Astrocyte (in vitro differentiated cells and primary cell): ENCODE data around the gene IFRD1. TPM values are rescaled to one million over a fixed set of nuclear protein-coding genes. Genes with fewer than 3 reads are reported as not detected.

Source experiments
- DNase-seq: peaks from one replicate; pipeline ENCODE4 v3.0.0-alpha.2; 2010; ENCODE audit warnings: low read depth
- FAIRE-seq: peaks from 2 replicates; lab custom pipeline; 2011; peaks lifted over from hg19 to GRCh38; lab: Jason Lieb, UNC
- H2AFZ ChIP-seq: 2 replicates; pipeline ENCODE4 v1.6.0; 2012; ENCODE audit warnings: low read depth, low read length, inconsistent platforms
- H3K27ac ChIP-seq: 2 replicates; pipeline ENCODE4 v1.5.1; 2011; ENCODE audit warnings: low read depth, low read length, inconsistent platforms
- H3K27me3 ChIP-seq: 2 replicates; pipeline ENCODE4 v1.6.0; 2011; ENCODE audit warnings: low read length, inconsistent platforms; ENCODE audit not compliant: insufficient read depth
- H3K36me3 ChIP-seq: 2 replicates; pipeline ENCODE4 v1.5.1; 2011; ENCODE audit warnings: low read length, inconsistent platforms; ENCODE audit not compliant: insufficient read depth
- H3K4me1 ChIP-seq: 2 replicates; pipeline ENCODE4 v1.5.1; 2011; ENCODE audit warnings: low read length, inconsistent platforms; ENCODE audit not compliant: insufficient read depth
- H3K4me2 ChIP-seq: 2 replicates; pipeline ENCODE4 v1.6.0; 2012; ENCODE audit warnings: low read length, inconsistent platforms
- H3K4me3 ChIP-seq: 2 replicates; pipeline ENCODE4 v1.5.1; 2011; ENCODE audit warnings: low read depth, mild to moderate bottlenecking, low read length, inconsistent platforms; ENCODE audit not compliant: insufficient read depth
- H3K79me2 ChIP-seq: 2 replicates; pipeline ENCODE4 v1.6.0; 2012; ENCODE audit warnings: mild to moderate bottlenecking, low read length, inconsistent platforms; ENCODE audit not compliant: insufficient read depth
- H3K9ac ChIP-seq: 2 replicates; pipeline ENCODE4 v1.6.0; 2012; ENCODE audit warnings: mild to moderate bottlenecking, low read length, inconsistent platforms
- H3K9me3 ChIP-seq: 2 replicates; pipeline ENCODE4 v1.5.1; 2012; ENCODE audit warnings: low read depth, mild to moderate bottlenecking, low read length, inconsistent platforms; ENCODE audit not compliant: insufficient read depth
- H4K20me1 ChIP-seq: 2 replicates; pipeline ENCODE4 v1.6.0; 2012; ENCODE audit warnings: low read length, inconsistent platforms; ENCODE audit not compliant: insufficient read depth
- H3K27ac Mint-ChIP-seq: one replicate; pipeline ENCODE4 v1.8.0; 2021; ENCODE audit warnings: mild to moderate bottlenecking, mixed read lengths; ENCODE audit not compliant: unreplicated experiment
- H3K27me3 Mint-ChIP-seq: one replicate; pipeline ENCODE4 v1.8.0; 2021; ENCODE audit warnings: low read depth, mixed read lengths; ENCODE audit not compliant: unreplicated experiment
- H3K36me3 Mint-ChIP-seq: one replicate; pipeline ENCODE4 v1.8.0; 2021; ENCODE audit warnings: low read depth, mixed read lengths; ENCODE audit not compliant: unreplicated experiment
- H3K4me1 Mint-ChIP-seq: one replicate; pipeline ENCODE4 v1.8.0; 2021; ENCODE audit warnings: low read depth, mixed read lengths; ENCODE audit not compliant: unreplicated experiment
- H3K4me3 Mint-ChIP-seq: one replicate; pipeline ENCODE4 v1.8.0; 2021; ENCODE audit warnings: mild to moderate bottlenecking, moderate library complexity, mixed read lengths; ENCODE audit not compliant: unreplicated experiment
- H3K9me3 Mint-ChIP-seq: one replicate; pipeline ENCODE4 v1.8.0; 2021; ENCODE audit warnings: mild to moderate bottlenecking, mixed read lengths; ENCODE audit not compliant: unreplicated experiment
- CTCF ChIP-seq: IDR thresholded peaks from 2 replicates; pipeline ENCODE4 v1.5.1; 2011; ENCODE audit warnings: low read depth, mild to moderate bottlenecking, inconsistent platforms, low read length, moderate library complexity; ENCODE audit not compliant: insufficient read depth
- EZH2 ChIP-seq: IDR thresholded peaks from 2 replicates; pipeline ENCODE4 v1.6.1; 2012; ENCODE audit warnings: mild to moderate bottlenecking, low read length, inconsistent platforms; ENCODE audit not compliant: insufficient read depth
- total RNA-seq: library from RNA; stranded (reverse); gene quantifications from 2 replicates; pipeline ENCODE4 v1.2.1, GENCODE V29; 2021

The IFRD1 gene
- total RNA-seq, 1 donor from 2014 or later, result 101 TPM

GRCh38 chr7:112422842-112423496 lies 27.3 kb upstream of the IFRD1 start:
- no peak overlapping the region for H3K4me3 ChIP-seq
- Mint-ChIP-seq H3K36me3 (no peaks in the 10 kb centered on the region), H3K4me3 (peak overlapping the region; percentile 15), H3K4me1 (peaks cover 32% of the 10 kb centered on the region), H3K27ac (peak overlapping the region; percentile 67), H3K27me3 (no peaks in the 10 kb centered on the region), H3K9me3 (no peaks in the 10 kb centered on the region)
- no peaks in the 10 kb centered on the region for H3K79me2 ChIP-seq
- H4K20me1 ChIP-seq, result no peaks in the 10 kb centered on the region
- no peak overlapping the region for H3K27ac ChIP-seq
- peaks cover 19% of the 10 kb centered on the region for H3K4me1 ChIP-seq
- FAIRE-seq (peak; percentile 75), DNase-seq (peak; percentile 84)
- H3K4me2 ChIP-seq, result peak overlapping the region; percentile 17
- H3K36me3 ChIP-seq, result no peaks in the 10 kb centered on the region
- TF ChIP-seq CTCF, result no peak
- no peak for TF ChIP-seq EZH2
- H2AFZ ChIP-seq, result peak overlapping the region; percentile 31
- no peaks in the 10 kb centered on the region for H3K9me3 ChIP-seq
- H3K27me3 ChIP-seq, result no peaks in the 10 kb centered on the region
- no peak overlapping the region for H3K9ac ChIP-seq

- H3K4me3 Mint-ChIP-seq, result no peak overlapping the region
- H3K36me3 ChIP-seq, result no peaks in the 10 kb centered on the region
- H3K9ac ChIP-seq, result no peak overlapping the region
- H4K20me1 ChIP-seq, result no peaks in the 10 kb centered on the region
- no peak overlapping the region for H3K27ac ChIP-seq
- H3K79me2 ChIP-seq, result no peaks in the 10 kb centered on the region
- no peaks in the 10 kb centered on the region for H3K36me3 Mint-ChIP-seq
- H3K4me3 ChIP-seq, result no peak overlapping the region
- no peak overlapping the region for H2AFZ ChIP-seq
- H3K4me2 ChIP-seq, result no peak overlapping the region
- H3K9me3 Mint-ChIP-seq, result no peaks in the 10 kb centered on the region
- H3K4me1 ChIP-seq, result peaks cover 19% of the 10 kb centered on the region
- TF ChIP-seq CTCF, result no peak
- no peaks in the 10 kb centered on the region for H3K9me3 ChIP-seq
- peaks cover 36% of the 10 kb centered on the region for H3K4me1 Mint-ChIP-seq
- no peak for FAIRE-seq
- H3K27me3 Mint-ChIP-seq, result no peaks in the 10 kb centered on the region
- H3K27me3 ChIP-seq, result no peaks in the 10 kb centered on the region
- no peak overlapping the region for H3K27ac Mint-ChIP-seq
- no peak for DNase-seq
Observed at GRCh38 chr7:112423987-112424386, 26.3 kb upstream of the IFRD1 start.

GRCh38 chr7:112427984-112428383 lies 22.3 kb upstream of the IFRD1 start:
- no peak overlapping the region for H2AFZ ChIP-seq
- TF ChIP-seq CTCF (no peak), EZH2 (no peak)
- Mint-ChIP-seq H3K27ac (peak overlapping the region; percentile 6), H3K4me1 (peaks cover 20% of the 10 kb centered on the region), H3K4me3 (no peak overlapping the region), H3K36me3 (no peaks in the 10 kb centered on the region), H3K9me3 (no peaks in the 10 kb centered on the region), H3K27me3 (no peaks in the 10 kb centered on the region)
- no peaks in the 10 kb centered on the region for H4K20me1 ChIP-seq
- no peak overlapping the region for H3K4me2 ChIP-seq
- DNase-seq (no peak), FAIRE-seq (no peak)
- no peaks in the 10 kb centered on the region for H3K79me2 ChIP-seq
- H3K27me3 ChIP-seq, result no peaks in the 10 kb centered on the region
- H3K9ac ChIP-seq, result no peak overlapping the region
- H3K4me3 ChIP-seq, result no peak overlapping the region
- H3K36me3 ChIP-seq, result no peaks in the 10 kb centered on the region
- H3K4me1 ChIP-seq, result peaks cover 5% of the 10 kb centered on the region
- H3K9me3 ChIP-seq, result no peaks in the 10 kb centered on the region
- H3K27ac ChIP-seq, result no peak overlapping the region
